Measurements from ENCODE around the gene TAC1.
"Not testable (repeated sequence)": the region's sequence is repeated elsewhere in the genome, so short reads cannot be mapped to it uniquely, and the experiment has no call there.

TAC1 gene, protein sequence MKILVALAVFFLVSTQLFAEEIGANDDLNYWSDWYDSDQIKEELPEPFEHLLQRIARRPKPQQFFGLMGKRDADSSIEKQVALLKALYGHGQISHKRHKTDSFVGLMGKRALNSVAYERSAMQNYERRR

DNA sequence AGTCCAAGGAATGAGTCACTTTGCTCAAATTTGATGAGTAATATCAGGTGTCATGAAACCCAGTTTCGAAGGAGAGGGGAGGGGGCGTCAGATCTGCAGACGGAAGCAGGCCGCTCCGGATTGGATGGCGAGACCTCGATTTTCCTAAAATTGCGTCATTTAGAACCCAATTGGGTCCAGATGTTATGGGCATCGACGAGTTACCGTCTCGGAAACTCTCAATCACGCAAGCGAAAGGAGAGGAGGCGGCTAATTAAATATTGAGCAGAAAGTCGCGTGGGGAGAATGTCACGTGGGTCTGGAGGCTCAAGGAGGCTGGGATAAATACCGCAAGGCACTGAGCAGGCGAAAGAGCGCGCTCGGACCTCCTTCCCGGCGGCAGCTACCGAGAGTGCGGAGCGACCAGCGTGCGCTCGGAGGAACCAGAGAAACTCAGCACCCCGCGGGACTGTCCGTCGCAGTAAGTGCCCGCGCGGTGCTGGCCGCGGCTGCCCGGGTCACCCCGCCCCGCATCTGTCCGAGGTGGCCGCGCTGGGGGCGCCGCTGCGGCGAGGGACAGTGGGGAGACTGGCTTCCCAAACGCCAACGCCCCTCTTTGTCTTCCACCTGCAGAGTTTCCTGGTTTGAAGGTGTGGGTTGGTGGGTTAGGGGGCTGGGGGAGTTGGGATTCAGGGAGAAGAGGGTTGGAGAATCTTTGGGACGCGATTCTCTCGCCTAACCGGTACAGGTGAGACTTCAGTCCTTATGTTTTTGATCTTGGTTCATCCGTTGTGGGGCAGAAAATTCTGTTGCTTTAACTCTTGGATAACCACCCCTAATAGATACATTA lies at the start of gene TAC1:
TSS of gene TAC1 (plus strand) at position 351 of the 829 bp plus-strand sequence. CDS start 527 bp downstream, outside the sequence.
- peak; percentile 20 for DNase-seq

DNA sequence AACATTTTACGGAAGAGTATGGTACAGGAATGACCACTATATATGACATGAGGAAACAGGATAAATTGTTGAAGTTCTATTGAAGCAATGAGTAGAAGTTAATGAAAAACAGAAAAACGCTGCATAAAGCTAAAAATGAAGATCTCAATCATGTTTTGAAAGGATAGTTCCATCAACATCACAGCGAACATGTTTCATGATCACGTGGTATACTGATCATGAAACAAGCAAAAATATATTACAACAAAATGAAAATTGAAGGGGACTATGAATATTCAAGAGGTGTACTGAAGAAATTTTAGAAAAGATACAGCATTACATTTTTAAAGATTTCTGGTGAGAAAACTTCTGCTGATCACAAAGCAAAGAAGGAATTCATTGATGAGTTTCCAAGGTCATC lies 45.9 kb upstream of the TAC1 start:
- no peak for DNase-seq

DNA sequence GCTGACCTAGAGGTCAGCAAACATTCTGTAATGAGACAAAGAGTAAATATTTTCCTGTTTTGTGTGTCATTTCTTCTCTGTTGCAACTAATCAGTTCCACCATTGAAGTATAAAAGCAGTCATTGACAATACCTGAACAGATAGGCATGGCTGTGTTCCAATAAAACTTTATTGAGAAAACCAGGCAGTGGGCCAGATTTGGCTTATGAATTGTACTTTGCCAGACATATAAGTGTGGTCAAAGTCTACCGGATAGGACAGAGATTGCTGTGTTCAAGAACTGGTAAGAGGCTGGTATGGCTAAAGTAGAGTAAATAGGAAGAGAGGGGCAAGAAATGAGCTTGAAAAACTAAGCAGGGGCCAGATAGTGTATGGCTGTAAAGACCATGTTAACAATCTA lies 38.3 kb upstream of the TAC1 start:
- no peak for DNase-seq

DNA sequence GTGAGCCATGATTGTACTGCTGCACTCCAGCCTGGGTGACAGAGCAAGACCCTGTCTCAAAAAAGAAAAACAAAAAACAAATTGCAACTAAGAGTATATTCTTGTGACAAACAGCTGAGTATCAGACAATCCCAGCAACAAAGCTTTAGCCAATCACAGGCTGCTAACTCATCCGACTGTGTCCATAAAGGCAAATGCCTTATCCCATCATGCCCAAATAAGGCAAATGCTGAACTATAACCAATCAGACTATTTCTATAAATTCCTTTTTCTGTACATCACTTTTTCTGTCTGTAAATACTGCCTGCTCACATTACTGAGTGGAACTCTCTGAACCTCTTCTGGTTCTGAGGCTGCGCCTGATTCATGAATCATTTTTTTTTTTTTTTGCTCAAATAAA lies 37.5 kb upstream of the TAC1 start:
- no peak for DNase-seq

DNA sequence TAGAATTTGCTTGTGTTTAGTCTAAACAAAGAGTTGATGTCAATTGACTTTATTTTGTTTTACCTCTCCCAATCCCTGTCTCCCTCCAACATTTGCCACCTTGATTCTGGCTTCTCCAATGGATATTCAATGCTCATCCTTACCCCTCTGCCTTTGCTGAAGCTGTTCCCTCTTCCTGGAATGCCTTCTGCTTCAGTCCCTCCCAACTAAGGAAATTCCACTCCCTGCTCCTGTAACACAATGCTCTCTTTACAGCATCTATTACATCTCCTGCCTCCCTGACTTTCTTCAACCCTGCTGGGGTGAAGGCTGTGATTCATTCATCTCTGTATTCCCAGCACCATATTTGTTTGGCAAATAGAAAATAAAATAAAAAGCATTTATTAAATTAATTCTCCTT lies 34.5 kb upstream of the TAC1 start:
- DNase-seq, result no peak

DNA sequence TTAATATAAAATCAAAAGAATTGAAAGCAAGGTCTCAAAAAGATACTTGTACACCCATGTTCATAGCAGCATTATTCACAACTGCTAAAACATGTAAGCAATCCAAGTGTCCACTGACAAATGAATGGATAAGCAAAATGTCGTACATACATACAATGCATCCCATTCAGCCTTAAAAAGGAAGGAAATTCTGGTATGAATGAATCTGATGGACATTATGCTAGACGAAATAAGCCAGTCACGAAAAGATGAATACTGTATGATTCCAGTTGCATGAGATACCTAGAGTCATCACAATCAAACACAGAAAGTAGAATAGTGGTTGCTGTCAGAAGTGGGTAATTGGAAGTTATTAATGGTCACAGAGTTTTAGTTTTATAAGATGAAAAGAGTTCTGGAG lies 9.5 kb upstream of the TAC1 start:
- DNase-seq, result no peak

DNA sequence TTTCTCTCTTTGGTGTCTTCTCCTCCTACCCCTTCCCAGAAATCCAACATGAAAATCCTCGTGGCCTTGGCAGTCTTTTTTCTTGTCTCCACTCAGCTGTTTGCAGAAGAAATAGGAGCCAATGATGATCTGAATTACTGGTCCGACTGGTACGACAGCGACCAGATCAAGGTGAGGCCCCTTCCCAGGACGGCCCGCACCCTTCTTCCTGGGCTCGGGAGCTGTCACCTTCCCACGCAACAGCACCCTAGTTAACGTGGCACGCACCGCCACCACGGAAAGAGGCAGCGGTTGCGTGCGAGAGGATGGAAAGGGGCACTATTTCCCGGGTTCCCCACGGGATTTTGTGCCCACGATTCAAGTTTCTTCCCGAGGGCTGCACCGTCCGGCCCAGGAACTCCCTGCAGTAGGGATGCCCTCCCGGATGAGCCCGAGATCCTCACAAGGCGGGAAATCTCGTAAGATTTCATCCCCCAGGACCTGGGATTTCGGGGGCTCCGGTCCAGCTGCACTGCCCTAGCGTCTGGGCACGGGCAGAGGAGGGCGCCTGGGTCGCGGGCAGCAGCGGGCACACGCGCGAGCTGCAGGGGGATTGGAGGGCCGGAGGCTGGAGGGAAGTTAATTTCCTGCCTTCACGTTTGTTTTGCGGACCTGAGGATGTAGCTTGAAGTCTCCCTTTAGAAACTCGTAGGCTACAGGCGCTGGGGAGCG lies 834 bp downstream of the TAC1 start:
- DNase-seq, result no peak

DNA sequence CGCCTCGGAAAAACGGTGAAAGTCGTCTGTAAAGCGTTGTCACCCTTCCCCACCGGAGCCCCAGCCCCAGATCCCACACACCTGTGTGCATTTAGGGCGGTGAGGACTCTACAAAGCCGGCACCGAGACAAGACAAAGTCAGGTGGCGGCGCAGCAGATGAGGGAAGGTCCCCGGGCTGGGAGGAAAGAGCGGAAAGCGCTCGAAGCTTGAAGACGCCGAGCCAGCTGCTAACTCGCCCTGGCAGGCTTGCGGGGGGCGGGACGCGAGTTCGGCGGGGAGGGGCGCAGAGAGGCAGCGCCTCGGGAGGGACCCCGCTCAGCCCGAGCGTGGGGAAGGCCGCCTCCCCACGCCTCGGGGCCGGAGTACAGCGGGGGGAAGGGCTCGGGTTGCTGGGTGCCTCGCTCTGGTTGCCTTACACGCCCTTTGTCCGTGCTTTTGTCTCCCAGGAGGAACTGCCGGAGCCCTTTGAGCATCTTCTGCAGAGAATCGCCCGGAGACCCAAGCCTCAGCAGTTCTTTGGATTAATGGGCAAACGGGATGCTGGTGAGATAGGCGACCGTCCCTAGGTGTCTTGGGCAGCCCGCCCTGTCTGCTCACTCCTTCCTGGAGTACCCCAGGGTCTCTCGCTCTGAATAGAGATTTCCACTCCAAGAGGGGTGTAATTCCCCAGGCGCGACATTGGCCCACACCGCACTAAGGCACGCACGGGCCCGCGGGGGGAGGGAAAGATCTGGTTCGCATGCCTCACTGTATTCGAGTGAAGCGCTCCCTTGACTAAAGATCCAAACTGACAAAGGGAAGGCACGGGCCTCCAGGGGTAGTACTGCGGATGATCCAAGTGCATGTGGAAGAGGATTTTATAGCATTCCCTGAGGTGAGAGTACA lies 1.6 kb downstream of the TAC1 start:
- no peak for DNase-seq

DNA sequence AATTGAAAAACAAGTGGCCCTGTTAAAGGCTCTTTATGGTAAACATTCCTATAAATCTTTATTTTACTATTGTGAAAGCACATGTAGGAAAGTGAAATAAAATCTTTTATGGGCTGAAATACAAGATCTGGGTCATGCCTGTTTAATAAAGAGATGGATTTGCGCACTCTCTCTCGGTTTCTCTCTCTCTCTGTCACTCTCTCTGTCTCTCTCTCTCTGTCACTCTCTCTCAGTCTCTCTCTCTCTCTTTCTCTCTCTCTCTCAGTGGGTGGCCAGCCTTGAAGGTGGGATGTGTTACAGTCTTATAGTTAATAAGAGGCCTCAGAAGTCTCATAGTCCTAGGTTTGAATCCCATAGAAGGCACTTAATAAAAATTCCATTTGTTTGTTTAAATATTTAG lies 2.4 kb downstream of the TAC1 start:
- no peak for DNase-seq

DNA sequence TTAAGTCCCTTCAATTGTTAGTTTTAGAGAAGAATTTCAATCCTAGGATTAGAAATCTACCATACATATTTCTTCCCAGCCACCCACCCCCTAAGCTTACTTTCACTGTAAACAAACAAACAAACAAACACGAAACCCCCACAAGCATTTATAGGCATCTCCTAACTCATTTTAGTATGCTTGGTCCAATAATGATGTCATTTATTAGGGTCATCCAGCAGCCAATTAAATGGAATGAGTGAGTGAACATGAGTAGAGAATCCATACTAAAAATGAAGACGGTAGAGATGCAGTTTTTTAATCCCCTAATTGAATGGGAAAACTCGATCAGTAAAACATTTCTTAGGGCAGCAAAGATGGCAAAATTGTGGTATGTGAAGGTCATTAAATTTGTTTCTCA lies 3.2 kb downstream of the TAC1 start:
- DNase-seq, result no peak

DNA sequence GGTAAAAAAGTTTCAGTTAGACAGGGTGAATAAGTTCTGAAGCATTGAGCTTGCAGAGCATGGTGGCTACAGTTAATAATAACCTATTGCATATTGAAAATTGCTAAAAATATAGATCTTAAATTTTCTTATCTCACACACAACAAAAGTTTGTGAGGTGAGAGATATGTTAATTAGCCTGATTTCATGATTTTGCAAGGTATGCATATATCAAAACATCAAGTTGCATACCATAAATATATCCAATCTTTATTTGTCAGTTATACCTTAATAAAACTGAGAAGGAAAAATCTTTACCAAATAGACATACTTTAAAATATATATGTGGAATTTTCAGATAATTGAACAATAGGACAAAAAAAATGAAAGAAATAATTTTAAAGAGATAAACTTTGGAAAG lies 16.6 kb downstream of the TAC1 start:
- DNase-seq, result no peak

DNA sequence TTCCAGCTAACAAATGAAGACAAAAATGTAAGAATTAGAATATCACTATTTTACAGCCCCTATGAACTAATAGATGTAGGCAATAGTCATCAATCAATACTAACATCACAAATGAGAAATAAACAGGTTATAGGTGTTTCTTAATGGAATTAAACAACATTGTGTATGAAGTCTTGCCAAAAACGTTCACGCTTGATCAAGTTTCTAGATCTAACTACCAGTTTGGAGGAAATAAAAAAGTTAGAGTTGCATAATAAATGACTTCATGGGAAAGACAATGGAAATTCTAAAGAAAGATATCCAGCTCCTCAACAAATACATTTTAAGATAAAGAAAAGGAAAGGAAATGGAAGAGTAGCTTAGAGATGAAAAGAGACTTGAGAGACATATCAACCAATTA lies 19.7 kb downstream of the TAC1 start:
- DNase-seq, result no peak

DNA sequence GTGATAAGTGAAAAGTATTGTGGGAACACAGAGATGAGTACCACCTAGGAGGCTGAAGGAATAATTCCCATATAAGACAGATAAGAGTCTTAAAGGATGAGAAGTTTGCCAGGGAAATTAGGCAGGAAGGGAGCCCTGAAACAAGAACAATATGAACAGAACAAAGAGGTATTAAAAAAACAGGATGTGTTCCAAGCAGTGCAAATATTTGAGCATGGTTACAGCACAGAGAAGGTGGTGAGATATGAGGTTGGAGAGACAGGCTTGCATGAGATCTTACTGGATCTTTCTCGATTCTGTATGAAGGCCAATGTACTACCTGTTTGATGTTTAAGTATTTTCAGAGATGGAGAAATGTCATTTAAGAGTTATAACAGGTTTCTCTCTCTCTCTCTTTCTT lies 20.3 kb downstream of the TAC1 start:
- no peak for DNase-seq

DNA sequence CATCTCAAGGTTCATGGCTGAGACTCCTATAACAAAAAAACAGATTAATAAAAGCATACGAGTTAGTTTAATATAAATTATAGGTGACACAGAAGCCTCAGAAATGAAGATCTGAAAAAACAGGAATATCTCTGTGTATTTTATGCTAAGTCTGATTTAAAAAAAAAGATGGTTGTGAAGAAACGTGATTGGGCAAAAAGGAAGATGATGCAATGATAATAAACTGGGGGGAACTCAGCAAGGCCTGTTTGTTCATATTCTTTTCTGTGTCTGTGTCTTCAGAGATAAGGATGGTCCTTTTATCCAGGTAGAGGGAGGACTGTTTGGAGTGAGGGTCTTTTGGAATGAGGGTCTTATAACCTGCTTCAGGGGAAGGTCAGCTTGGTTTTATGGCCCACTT lies 25.9 kb downstream of the TAC1 start:
- DNase-seq, result no peak

DNA sequence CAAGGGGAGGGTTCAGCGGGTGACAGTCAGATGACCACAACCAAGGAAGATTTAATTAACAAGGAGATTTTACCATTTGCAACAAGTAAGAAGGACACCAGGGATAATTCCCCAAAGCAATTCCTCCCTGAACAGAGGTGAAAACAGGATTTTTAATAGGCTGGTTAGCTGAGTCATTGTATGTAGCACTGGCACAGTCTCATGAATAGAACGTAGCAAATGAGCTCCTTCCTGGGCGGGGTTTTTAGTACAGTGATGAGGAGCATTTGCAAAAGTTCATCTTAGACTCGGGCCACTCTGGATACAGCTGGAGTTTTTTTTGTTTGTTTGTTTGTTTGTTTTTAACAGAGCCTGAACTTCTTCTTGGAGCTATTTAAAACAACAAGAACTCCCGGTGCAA lies 39.0 kb downstream of the TAC1 start:
- no peak for DNase-seq

DNA sequence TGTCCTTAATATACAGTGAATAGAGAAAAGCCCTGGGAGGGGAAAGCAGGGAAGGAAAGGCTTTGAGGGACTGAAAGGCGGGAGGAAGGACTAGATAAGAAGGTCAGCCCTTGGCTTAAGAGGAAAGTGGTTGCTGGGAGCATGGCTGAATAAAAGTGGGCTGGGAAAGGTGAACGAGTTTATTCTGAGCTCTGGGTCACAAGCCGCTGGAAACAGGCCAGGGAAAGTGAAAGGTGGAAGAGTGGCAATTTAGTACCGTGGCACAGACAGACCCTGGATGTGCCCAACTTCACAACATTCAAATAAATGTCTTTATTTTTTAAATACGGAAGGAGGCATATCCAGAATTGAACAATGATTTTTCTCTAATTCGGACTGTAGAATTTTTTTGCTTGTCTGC lies 39.7 kb downstream of the TAC1 start:
- DNase-seq, result no peak

DNA sequence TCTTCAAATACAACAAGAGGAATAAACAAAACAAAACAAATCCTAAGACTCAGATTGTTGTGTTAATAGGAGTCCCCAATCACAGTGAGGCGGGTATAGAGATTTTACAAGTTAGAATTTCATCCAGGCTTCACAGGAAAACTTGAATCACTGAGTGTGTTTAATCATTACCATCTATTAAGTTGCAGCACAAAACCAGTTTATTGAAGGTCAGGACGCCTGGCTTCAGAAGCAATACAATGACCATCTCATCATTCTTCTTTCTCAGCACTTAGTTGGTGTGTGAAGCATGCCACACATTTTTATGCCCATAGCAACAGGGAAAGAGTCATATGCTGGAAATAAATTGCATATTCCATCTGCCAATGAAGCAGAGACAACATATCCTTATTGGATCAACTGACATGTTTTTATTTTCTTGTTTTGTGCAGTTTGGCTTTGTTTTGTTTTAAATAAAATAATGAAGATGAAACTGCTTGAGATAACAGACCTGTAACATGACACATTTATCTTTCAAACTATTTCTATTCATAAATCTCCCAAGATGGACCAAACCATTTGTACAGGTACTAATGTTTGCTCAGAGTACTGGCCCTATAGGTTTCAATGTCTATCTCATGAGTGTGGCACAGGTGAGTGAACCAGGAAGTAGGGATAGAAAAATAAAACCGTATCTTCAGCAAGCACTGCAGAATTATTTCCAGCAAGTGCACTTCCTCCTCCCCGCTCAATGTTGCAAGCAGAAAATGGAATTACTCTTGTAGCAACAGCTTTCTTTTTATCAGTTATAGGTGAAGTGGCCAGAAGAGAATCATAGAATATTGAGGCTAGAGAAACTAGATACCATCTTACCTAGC lies 40.4 kb downstream of the TAC1 start:
- no peak for DNase-seq

DNA sequence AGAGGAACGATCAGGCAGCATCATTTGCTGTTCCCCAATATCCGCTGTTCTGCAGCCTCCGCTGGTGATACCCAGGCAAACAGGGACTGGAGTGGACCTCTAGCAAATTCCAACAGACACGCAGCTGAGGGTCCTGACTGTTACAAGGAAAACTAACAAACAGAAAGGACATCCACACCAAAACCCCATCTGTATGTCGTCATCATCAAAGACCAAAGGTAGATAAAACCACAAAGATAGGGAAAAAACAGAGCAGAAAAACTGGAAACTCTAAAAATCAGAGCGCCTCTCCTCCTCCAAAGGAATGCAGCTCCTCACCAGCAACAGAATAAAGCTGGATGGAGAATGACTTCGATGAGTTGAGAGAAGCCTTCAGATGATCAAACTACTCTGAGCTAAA lies 54.5 kb downstream of the TAC1 start:
- DNase-seq, result not testable (repeated sequence)
